AML-193 (cell line): ENCODE measurements around the gene SNED1.

Experiments used
- DNase-seq, 2 experiments: peaks; one replicate each; lab custom pipeline; 2025; lab: John Stamatoyannopoulos, UW

The SNED1 gene

DNA sequence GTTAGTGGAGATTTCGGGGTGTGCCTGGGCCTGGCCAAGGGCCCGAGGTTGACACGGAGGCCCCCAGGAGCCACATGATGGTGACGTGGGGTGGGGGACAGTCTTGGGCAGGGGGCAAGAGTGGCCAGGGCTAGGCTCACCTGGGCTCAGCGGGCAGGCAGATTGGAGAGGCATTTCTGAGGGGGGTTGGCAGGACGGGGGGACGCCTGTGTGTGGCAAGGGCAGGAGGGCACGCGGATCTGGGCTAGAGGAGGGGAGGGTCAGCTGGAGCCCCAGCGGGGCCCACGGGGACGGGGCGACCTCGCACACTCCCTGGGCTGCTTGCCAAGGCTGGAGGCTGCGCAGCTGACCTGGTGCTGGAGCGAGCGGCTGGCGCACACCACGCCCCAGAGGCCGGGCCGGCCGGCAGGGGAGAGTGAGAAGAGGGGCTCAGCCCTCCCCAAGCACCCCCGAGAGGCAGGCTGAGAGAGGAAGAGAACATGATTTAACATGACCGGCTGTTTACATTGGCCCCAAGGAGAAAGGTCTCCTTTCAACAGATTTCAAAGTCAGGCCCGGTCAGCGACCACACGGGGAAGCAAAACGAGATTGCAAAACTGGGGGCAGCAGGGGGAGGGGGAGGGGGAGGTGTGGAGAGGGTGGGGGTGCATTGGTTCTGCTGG lies 38.0 kb upstream of the SNED1 start:
- DNase-seq: peak; percentile 12 to 39

DNA sequence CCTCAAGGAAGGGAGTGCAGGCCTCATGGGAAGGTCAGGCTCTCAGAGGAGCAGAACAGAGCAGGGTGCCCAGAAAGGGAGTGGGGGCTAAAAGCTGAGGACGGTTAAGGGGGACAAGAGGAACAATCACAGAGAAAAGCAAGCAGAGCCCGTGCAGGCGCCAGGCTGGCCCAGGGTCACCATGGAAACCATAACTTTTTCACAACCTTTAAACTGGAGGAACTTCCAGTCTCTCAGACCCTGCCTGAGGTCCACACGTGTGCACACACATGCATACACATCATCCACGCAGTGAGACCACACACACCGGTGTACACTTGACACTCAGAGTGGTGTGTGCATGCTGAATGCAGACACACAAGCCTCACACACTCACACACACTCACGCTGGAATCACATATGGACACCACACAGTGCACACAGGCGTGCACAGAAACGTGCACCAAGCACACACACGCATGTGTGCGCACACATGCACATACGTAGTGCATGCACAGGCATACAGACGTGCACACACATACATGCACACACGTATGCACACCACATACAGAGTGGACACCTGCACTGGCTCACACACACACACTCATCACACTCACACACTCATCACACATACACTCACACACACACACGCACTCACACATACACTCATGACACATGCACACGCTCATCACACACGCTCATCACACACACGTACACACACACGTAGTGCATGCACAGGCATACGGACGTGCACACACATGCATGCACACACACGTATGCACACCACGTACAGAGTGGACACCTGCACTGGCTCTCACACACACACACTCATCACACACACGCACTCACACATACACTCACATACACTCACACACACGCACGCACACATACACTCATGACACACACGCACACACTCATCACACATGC lies 37.2 kb upstream of the SNED1 start:
- peak; percentile 24 to 59 for DNase-seq

DNA sequence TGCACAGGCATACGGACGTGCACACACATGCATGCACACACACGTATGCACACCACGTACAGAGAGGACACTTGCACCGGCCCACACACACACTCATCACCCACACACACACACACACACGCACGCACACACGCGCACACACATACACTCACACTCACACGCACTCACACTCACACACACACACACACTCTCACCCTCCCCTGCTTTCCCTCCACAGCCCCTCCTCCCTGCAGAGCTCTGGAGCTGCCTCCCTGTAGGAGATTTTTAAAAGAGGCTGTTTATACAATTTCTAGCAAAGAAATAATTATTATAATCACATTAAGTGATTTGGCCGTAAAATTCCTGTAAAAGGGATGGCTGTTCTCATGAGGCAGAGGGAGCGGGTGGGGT lies 36.5 kb upstream of the SNED1 start:
- DNase-seq: no peak

DNA sequence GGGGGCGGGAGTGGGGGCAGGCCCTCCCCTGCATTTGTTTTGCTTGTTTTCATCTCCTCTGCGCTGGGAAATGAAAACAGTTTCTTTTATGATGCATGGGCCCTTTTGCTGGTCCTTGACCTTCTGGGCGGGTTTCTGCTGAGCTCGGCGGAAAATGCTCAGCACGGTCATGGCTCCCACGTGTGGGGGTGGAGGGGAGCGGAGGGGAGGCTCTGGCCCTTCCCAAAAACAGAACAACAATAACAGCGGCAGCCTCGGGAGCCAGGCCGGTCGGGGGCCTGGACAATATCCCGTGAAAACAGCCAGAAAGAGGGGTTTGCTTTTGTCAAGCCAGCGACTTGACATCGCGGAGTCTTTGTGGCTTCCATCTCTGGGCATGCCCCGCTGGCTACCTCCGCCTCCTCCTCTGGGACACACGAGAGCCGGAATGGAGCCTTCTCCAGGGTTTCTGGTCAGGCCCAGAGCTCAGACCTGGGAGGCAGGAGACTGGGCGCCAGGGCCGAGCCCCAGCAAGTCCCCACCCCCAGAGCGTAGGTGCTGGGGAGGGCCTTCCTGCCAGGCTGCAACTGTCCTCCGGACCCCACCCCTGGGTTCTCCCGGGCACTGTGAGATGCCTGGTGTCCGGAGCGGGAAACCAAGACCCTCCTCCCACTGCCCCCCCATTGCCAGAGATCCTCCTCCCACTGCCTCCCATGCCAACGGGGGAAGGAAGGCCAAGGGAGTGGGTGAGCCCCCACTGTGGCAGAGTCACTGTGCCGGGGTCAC lies 35.9 kb upstream of the SNED1 start:
- DNase-seq: no peak

DNA sequence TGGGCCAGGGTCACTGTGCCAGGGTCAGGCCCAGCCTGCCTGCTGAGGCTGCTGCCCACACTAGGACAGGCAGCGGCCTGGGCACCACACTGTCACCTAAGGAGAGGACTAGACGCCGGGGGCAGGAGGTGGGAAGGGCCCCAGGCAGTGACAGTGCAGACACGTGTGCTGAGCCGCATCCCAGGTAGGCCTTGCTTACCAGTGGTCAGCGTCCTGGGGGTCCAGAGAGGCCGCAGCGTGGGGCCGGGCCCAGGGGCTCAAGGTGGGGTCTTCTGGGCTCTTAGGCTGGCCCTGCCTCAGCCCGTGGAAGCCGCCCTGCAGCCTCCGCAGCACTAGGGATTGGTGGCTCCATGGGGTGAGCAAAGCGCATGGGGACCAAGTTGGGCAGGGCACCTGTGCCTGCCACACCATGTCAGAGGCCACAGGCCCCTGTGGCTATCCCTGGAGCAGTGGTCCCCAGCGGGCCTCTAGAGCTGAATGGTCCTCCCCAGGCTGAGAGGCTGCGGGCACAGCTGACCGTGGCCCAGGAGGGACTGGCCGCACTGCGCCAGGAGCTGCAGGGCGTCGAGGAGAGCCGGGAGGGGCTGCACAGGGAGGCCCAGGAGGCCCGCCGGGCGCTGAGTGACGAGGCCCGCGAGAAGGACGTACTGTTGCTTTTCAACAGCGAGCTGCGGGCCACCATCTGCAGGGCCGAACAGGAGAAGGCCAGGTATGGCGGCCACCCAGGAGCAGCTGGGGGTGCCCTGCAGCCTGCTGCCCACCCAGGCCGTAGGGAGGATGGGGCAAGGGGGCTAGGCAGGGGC lies 35.2 kb upstream of the SNED1 start:
- no peak for DNase-seq

DNA sequence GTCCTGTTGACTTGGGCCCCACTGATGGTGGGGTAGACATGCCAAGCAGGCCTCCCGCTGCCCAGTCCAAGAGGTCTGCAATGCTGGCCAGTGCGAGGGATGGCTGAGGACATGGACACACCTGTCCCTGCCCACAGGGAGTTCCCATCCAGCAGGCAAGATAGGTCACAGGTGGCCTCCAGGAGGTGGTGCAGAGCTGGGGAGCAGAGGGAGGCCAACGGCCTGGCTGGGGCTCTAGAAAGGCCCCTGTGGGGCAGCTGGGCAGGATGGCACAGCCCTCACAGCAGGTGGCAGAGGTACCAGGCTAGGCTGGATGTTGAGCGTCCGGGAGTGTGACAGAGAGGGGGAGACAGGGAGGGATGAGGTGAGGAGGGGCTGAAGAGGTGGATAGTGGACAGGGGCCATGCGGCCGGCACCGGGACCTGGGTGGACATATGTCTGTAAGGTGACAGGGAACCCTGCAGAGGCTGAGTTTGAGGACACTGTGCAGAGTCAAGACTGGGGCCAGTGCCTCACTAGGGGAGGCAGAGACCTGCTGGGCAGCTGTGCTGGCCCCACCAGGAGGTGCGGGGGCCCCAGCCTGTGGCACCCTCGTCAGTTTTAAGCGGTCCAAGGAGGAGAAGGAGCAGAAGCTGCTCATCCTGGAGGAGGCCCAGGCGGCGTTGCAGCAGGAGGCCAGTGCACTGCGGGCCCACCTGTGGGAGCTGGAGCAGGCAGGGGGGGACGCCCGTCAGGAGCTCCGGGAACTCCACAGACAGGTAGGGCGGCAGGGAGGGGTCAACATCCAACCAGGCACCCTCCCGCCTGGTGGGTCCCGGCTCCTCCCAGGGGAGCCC lies 34.3 kb upstream of the SNED1 start:
- DNase-seq: no peak

DNA sequence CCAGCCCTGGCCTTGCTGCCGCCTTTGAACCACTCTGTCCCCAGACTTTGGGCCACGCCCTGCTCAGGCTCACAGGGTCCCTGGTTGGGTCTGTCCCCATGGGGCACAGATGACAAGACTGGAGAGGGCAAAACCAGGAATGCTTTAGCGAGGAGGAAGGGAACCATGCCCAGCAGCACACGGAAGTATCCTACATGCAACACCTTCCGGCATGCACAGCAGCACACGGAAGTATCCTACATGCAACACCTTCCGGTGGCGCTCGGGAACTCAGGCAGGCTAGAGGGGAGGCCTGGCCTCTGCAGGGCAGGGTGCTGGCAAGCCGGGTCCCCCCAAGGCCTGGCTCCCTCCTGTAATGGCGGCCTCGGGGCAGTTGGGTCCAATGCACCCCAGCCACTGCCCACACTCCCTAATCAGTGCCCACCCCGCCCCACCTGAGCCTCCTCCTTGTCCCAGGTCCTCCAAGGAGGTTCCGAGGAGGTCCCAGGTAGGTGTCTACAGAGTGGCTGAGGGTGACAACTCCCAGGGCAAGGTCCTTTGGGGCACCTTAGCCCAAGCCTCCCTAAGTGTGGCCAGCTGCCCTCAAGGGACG lies 33.6 kb upstream of the SNED1 start:
- no peak for DNase-seq

DNA sequence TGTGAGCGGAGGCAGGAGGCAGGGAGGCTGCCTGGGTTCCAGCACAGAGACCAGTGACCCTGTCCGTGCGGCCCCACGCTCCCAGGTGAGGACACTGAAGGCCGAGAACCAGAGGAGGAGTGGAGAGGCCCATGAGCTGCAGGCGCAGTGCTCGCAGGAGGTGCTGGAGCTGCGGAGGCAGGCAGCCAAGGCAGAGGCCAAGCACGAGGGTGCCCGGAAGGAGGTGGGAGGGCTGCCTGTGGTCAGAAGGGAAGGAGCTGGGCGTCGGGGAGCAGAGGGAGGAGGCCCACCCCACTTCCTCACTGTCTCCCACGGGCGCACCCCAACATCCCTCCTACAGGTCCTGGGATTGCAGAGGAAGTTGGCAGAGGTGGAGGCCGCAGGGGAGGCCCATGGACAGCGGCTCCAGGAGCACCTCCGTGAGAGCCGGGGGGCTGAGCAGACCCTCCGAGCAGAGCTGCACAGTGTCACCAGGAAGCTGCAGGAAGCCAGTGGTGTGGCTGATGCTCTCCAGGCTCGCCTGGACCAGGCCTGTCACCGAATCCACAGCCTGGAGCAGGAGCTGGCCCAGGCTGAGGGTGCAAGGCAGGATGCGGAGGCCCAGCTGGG lies 33.0 kb upstream of the SNED1 start:
- DNase-seq: peak; percentile 25 to 32

DNA sequence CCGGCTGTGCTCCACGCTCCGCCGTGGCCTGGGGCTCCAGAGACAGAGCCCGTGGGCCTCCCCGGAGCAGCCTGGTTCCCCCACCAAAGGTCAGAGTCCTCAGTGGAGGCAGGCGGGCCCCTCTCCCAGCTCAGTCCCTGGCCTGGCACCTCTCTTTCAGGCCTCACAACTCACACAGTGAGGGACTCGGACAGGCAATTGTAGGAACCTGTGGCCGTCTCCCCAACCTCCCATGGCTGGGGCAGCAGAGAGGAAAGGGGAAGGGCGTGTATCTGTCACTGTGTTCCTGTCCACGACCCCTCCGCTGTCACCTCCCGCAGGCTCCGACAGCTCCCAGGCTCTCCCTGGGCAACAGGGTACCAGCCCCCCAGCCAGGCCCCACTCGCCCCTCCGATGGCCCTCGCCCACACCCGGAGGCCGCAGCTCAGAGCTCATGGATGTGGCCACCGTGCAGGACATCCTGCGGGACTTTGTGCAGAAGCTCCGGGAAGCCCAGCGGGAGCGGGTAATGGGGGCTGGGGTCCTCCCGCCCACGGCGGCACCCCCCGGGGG lies 32.4 kb upstream of the SNED1 start:
- no peak for DNase-seq

DNA sequence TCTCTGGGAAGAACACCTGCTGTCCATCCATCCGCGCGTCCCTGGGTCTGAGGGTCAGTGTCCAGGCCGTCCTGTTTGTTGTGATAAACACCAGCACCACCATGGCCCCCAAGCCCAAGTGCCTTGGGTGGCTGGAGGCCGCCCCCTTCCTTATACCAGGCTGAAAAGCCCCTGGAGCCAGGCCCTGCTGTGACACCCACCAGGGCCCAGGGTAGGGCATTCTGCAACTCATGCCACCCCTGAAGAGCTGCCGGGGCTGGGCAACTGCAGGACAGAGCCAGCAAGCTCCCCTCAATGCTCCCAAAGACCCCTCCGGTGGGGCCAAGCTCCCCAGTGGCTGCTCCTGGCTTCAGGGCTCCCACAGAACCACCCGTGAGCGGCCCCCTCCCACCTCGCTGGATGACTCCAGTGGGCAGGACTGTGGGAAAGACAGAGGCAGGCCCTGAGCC lies 31.9 kb upstream of the SNED1 start:
- DNase-seq: no peak

DNA sequence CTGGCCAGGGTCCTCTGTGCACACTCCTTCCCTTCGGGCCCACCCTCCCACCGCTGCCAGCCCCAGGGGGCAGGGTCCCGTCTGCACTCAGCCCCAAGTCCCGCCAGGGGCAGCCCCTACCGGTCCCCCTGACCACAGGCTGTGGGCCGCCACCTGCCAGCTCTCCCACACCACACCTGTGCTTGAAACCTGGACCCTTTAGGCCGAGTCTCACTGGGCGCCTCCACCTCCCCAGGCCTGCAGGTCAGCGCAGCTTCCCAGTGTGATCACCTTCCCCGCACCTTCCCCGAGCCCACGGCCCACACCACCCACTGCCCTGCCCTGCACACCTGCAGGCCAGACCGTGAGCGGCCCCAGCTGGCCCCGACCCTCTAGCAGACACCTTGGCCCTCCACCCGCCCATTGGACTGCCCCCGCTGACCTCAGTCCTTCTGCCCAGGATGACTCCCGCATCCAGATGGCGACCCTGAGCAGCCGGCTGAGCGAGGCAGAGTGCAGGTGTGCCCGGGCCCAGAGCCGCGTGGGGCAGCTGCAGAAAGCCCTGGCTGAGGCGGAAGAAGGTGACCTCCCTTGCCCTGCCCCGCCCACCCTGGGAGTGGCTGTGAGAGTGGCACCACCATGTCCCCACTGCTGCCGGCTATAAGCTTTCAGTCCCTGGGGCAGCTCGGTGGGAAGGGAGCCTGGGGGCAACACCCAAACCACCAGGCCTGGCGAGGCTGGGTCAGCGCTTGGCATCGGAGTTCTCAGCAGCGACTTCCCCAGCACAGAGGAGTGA lies 31.3 kb upstream of the SNED1 start:
- DNase-seq: no peak

DNA sequence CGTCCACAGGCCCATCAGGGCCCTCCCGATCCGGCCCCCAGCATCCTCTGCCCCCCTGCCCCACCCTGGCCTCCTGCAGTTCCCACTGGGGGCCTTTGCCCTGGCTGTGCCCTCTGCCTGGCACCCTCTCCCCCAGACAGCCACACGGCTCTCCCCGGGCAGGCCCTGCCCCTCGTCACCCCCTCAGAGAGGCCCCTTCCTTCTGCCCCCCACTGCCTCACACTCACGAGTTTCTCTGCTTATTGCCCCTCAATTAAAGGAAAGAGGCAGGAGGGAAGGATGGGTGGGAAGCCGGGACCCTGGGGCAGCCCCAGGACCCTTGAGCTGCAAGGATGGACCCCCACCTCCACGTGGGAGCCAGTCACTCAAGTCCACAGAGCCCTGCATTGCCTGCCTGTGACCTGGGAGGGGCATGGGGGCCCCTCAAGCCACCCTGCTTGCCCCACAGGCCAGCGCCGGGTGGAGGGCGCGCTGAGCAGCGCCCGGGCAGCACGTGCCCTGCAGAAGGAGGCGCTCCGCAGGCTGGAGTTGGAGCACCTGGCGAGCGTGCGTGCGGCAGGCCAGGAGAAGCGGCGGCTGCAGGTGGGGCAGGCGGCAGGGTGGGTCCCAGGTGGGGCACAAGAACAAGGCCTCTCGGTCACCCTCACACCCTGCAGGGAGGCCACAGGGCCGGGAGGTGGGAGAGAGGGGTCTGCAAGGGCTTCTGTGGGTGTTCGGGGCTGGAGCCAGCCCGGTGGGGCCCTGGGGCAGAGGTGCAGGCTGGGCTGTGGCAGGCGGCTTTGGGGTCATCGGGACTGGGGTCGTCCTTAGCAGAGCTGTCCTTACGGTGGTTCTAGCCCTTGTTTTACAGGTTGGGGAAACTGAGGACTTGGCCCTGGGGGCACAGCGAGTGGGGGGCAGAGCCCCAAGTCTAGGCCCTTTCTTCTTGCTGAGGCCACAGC lies 30.5 kb upstream of the SNED1 start:
- DNase-seq: no peak

DNA sequence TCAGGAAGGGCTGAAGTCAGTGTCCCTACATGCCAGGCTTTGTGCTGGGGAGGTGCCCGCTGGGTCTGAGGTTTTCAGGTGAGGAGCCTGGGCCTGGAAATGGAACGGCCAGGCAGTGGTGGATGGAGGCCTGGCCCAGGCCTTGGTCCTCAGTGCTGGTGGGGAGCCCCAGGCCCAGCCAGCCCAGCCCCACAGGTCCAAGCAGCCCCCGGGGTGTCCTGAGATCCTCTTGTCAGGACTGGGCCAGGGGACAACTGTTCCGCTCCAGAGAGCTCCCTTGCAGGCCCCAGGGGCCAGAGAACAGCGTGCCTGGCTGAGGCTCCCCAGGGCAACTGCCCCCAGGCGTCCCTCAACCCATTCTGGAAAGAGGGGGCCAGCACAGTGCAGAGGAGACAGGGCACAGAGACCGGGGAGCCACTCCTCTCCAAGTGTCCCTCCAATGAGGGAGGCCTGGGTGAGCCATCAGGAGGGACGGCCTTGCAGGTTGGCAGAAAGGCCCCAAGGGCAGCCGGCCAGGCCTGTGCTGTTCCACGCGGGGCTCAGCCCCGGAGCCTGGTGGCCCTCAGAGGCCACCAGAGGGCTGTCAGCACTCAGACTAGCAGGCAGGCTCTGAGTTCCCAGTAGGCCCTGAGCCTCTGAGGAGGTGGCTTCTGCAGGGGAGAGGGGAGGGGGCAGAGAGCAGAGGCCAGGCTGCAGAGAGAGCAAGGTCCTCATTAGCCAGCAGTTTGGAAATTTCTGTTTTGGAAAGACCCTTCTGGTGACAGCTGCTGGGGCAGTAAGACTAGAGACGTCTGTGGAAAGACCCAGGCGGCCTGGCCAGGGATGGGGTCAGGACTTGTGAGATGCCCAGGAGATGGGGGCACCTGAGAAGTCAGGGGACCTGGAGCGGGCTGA lies 29.4 kb upstream of the SNED1 start:
- DNase-seq: no peak

DNA sequence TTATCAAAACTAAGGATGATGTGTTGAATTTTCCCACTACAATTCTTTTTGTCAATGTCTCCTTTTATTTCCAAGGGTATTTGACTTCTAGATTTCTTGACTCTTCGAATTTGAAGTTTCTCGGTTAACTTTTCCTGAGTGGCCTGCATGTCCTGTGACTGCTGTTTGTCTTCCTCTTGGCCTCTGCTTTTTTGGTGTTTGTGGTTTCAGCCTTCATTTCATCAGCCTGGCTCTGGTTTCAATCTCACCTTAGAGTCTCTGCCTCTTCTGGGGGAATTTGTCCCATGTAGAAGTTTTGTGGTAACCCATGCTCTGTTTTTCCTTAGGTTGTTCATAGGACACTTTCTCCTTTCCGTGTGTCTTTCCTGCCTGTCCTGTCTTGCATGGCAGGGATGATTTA lies 28.3 kb upstream of the SNED1 start:
- DNase-seq: no peak

DNA sequence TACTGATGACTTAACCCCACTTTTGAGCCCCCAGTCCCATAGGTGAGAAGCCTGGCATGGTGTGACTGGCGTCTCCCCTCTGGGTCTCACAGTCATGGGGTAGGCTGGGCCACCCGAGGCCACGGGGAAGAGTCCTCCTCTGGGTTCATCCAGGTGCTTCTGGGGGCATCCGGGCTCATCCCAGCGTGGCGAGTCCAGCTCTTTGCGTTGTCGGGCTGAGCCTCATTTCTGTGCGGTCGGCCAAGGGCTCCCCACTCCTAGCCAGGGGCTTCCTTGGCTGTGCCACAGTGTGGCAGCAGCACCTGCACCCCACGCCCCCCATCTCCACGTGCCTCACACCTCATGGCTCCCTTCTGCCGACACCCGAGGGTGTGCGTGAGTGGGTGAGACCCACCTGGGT lies 27.6 kb upstream of the SNED1 start:
- no peak for DNase-seq

DNA sequence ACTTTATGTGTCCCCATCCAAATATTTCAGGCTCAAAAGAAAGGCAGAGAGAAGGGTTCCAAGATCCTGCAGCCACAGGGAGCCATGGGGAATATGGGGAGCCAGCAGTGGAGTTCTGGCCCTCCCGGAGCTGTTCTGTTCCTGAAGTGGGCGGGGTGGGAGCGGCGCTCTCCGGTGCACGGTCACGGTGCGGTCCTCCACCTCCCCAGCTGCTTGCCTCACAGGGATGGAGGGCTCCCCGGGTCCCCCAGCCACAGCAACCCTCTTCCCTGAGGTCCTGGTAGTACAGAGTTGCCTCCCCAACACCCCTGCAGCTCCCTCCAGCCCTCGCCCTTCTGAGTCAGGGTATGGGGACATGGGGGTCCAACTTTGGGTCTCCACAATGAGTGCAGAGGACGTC lies 26.2 kb upstream of the SNED1 start:
- no peak for DNase-seq
